Activated CD8-positive, alpha-beta memory T cell treated with anti-CD3 and anti-CD28 coated beads, Interleukin-2, amount 50 U/mL, for 4 hours (primary cell): ENCODE measurements around the gene ESR1.
"Not testable (repeated sequence)": the region's sequence is repeated elsewhere in the genome, so short reads cannot be mapped to it uniquely, and the experiment has no call there.

Experiments
- DNase-seq: peaks from one replicate; pipeline ENCODE4 v3.0.0-alpha.2; 2020

The ESR1 gene

DNA sequence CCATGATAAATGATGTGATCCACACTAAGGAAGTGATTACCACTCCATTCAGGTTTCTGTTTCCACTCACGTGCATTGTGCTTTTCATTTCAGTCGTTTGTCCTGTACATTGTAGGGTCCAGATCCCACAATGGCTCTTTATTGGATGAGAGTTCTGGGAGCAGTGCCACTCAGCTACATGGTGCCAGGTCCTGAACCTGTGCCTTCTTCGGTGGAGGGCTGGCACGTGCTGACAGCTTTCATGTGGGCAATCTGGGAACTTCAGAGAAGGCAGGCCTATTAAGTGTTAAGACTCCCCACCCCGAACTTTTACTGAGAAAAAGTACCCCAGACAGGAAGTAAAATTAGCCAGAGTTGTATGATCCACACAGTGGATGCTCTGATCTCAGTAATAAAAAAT, 255.0 kb downstream of the ESR1 start:
- DNase-seq, result no peak

DNA sequence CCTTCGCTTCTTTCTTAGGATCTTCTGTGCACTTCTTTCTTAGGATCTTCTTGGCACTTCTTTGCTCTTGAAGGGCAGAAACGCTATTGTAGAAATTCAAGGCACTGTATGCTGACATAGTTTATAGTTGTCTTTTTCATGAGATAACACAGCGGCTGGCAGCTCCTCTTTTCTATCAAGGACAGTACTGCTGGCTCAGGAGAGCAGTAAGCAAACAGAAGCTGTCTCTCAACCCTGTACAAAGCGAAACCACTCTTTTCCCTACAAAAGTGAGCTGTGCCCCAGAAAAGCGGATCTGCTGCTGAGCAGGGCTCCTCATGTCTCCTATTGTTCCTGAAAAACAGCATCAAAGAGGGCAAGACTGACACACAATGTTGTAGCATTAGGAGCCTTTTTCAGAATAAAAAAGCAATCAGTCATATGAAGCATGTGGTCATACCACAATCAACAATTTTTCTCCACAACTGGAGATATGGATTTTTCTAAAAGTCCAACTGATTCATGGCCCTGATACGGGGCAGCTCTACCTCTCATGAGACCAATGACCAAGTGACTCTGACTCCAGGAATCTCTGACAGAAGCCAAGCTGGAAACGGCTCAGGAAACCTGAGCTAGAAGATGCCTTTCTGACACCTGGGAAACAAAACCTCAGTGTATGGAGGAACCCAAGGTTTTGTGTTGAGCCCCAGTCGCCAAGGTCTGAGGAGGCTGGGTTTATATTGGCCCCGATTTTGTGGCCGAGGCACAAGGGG, 255.9 kb downstream of the ESR1 start:
- no peak for DNase-seq

DNA sequence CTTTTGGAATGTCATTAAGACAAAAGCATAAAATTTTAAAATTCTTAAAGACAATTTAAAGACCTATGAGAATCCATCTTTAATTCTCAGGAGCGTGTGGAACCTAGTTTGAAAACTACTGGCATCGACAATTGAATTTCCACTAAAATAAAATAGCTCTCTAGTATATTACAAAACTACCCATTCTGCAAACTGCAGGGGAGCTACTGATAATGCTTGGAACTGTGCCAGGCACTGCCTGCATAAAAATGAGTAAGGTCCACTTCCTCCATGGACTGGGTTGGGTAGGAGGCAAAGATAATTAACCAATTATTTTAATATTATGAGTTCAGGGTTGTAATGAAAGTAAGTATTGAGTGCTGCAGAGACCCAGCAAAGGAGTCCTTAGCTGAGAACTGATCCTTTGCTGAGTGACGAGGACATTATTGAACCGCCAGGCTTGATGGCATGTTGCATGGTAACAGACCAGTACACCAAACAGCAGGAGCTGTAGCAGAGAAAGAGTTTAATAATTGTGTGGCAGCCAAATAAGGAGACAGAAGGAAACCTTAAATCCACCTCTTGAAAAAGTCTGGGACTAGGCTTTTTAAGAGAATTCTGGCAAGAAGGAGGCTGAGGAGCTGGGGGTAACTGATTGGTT, 261.3 kb downstream of the ESR1 start:
- no peak for DNase-seq

DNA sequence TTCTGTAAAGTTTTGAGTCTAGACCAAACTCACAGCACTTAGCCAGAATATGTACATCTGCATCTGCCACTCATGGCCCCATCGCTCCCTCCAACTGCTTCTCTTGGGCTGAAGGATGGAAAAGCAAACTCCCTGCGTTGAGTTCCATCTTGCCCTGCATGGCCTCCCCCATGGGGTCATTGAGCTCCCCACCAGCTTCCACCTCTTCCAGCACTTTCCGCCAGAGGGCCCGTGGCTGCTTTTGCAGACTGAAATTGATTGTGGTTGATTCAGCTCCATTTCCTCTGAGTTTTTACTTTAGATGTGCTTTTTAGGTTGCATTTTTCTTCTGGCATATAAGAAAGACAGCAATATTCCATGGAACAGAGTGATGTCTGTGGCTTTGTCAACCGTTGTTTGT, 263.1 kb downstream of the ESR1 start:
- no peak for DNase-seq

DNA sequence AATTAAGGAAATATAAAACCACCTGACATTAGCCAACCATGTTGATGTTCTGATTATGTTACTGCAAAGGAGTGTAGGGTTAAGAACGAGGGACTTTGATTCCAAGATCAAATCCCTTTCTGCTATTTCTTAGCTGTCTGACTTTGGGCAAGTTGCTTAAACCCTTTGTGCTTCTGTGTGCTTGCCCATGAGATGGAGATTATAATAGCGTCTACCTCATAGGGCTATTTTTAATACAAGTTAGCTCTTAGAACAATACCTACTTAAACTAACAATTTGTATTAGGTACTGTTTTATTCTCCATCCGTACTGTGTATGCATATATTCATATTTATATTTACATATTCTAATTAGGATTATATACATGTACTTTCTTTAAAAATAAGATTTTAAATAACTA, 263.8 kb downstream of the ESR1 start:
- DNase-seq, result no peak

DNA sequence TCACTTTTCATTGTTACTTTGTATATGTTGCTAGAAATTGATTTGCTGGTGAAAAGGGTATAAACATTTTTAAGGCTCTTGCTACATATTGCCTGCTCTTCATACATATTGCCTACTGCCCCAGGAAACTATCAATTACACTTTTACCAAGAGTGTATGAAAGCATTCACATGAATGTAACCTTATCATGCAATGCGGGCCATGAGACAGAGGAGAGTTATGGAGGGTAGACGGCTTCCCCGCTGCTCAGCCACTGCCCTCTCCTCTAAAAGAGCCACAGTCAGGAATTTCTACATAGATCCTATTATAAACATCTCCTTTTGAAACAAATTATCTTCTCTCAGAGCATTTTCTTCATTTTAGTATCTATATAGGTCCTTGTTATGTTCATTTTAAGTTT, 264.4 kb downstream of the ESR1 start:
- DNase-seq, result no peak

DNA sequence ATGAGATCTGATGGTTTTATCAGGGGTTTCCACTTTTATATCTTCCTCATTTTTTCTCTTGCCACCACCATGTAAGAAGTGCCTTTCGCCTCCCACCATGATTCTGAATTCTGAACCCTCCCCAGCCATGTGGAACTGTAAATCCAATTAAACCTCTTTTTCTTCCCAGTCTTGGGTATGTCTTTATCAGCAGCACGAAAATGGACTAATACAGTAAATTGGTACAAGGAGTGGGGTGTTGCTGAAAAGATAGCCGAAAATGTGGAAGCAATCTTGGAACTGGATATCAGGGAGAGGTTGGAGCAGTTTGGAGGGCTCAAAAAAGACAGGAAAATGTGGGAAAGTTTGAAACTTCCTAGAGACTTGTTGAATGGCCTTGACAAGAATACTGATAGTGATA, 268.8 kb downstream of the ESR1 start:
- DNase-seq, result not testable (repeated sequence)

DNA sequence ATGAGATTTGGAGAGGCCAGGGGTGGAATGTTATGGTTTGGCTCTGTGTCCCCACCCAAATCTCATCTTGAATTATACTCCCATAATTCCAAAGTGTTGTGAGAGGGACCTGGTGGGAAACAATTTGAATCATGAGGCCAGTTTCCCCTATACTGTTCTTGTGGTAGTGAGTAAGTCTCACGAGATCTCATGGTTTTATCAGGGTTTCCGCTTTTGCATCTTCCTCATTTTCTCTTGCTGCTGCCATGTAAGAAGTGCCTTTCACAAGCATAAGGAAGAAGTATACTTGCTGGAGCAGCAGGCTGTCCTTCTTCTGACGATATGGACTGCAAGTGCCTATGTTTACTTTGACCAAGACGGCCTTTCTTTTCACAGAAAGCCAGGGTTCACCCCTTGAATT, 270.5 kb downstream of the ESR1 start:
- DNase-seq, result no peak

DNA sequence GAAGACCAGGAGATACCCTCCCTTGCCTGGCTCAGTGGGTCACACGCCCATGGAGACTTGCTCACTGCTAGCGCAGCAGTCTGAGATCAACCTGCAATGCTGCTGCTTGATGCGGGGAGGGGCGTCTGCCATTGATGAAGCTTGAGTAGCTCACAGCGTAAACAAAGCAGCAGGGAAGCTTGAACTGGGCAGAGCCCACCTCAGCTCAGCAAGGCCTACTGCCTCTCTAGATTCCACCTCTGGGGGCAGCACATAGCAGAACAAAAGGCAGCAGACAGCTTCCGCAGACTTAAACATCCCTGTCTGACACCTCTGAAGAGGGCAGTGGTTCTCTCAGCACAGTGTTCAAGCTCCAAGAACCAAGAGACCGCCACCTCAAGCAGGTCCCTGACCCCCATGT, 271.3 kb downstream of the ESR1 start:
- DNase-seq, result no peak

DNA sequence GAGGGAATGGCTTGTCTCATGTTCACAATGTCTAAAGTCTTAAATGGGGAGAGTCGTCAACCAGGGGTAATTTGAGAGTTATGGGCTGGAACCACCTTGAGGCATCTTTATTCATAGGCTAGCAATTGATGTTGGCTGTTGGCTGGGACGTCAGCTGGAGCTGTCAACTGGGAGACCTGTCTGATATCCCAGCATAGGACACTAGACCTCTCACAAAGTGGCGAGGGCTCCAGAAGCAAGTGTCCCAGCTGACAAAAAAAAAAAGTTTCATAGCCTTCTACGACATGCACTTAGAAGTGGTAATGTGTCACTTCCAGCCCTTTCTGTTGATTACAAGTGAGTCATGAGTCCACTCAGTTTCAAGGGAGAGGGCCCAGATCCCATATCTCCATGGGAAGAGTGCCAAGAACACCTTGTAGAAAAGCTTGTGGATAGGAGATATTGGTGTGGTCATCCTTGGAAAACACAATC, 278.0 kb downstream of the ESR1 start:
- no peak for DNase-seq

DNA sequence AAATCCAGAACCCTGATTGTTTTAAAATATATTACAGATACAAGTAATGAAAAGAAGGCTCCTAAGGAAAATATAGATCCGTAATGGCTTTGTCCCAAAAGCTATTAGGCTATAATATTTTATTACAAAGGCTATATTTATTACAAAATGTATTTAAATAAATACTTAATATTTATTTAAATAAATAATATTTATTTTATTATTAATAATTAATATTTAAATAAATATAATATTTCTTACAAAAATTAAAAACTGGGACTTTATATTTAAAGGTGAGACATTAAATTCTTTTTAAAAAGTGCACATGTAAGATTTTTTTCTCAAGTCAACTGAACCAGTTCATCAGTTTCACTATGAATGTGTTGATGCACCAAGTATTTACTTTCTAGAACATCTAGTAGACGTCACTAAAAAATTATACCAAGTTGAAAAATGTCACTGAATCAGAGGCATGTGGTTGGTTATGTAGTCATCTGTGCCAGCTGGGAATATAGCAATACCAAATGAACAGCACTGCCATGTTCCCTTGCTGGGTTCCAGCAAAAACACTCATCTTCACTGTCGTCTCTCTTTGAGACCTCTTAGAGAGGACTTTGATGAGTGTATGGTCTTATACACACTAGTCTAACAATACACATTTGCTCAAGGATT, 278.9 kb downstream of the ESR1 start:
- DNase-seq, result no peak

DNA sequence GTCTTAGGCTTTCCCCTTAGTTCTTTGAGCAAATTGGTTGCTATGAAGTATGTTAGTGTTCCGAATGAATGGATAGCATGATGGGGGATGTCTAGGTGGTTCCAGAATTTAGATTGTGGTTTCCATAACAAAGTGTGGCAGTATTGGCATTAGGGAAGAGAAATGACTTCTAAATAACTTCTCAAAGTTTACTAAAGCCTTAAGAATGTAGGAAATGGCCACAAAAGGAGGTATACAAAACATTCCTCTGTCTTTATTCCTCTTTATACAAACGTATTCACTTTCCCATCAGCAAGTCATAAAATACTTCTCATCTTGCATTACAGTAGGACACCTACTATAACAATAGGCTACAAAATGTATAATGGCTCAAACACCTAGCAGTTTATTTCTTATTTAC, 279.6 kb downstream of the ESR1 start:
- DNase-seq, result no peak

DNA sequence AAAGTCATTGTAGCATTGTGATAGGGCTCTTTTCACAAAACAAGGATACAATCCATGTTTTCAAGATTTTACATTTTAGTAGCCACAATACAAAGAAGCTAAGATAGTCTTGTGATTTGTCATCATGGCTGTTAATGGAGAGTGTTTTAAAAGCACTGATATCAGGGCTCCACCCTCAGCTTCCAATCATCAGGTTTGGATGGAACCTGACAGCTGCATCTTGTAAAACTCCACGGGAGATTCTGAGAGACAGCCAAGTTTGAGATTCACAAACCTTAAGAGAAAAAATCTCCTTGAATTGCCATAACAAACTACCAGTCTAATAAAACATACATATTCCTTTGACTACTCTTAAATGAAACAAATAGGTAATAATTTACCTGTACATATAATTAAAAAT, 280.2 kb downstream of the ESR1 start:
- DNase-seq, result no peak

DNA sequence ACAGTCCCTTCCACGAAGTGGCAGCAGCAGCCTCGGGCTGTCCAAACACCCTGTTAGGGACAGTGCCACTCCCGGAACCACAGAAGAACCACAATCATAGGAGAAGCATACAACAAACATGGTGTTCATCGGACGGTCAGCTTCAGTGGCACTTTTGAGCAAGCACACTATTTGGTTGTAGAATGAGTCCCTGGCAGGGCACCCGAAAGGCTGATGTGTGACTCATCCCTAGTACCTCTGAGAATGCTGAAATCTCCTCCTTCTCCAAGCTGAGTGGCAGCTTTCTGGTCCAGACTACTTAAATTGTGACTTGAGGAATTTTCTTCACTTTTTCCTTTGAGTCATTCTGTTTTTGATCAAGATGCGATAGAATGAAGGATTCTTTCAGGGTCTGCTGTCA, 282.5 kb downstream of the ESR1 start:
- no peak for DNase-seq

DNA sequence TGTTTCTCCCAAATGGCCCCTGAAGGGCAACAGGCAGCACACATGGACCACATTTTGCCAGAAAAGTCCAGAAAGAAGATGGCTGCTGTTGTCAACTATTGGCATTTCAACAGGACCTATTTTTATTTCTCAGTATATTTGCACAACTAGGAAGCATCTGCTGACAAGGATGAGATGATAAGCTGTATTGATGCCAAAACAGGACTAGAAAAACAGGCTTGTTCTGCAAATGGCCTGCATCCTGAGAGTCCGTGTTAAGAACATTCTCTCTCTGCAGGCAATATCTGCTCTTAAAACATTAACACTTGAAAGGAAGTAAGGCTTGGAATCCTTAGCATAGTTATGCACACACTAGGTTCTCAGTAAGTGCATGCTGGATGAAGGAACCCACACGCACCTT, 283.7 kb downstream of the ESR1 start:
- DNase-seq, result no peak

DNA sequence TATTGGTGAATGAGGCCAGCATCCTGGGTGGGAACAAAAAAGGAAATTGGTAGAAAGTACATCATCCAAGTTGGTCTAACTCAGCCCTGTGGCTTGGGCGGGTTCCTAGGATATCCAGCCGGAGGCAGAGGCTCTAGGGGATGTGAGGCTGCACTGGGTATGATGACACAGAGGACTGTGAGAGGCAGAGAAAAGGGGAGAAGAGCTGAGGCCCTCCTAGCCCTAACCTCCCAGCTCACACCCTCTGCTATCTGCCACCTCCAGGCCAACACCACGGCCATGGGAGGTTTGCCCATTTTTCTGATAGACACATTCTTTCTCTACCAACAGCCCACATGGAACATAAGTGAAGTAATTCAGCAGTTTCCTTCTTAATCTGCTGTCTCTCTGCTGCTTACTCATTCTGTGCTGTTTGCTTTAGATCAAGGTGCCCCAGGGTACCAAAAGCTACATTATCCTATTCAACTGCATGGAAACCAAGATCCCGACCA, 284.4 kb downstream of the ESR1 start:
- DNase-seq, result no peak

DNA sequence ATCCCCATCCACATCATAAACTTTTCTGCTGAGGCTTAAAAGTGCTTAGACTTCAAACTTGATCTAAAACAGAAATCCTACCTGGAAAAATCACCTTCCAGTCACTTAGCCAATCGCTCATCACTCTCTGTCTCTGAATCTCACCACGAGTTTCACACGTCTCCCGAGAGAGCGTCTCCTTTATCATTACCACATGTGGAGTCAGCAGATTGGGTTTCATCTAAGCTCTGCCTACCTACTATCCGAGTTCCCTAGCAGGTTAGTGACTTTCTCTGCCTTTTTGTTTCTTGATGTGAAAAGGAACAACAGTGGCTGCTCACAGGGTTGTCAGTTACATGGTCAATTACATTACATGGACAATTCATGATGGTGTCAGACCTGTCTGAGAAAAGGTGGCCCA, 286.2 kb downstream of the ESR1 start:
- DNase-seq, result no peak

DNA sequence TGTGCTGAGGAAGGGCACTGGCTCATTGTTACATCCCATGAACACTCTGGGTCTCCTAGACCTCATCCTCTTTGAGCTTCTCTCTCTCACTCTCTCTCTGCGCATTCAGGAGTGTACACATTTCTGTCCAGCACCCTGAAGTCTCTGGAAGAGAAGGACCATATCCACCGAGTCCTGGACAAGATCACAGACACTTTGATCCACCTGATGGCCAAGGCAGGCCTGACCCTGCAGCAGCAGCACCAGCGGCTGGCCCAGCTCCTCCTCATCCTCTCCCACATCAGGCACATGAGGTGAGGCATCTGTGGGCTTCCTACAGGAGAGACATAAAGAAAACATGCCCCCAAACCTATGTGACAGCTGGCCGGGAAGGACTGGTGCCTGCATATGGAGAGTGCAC, 286.8 kb downstream of the ESR1 start:
- no peak for DNase-seq

DNA sequence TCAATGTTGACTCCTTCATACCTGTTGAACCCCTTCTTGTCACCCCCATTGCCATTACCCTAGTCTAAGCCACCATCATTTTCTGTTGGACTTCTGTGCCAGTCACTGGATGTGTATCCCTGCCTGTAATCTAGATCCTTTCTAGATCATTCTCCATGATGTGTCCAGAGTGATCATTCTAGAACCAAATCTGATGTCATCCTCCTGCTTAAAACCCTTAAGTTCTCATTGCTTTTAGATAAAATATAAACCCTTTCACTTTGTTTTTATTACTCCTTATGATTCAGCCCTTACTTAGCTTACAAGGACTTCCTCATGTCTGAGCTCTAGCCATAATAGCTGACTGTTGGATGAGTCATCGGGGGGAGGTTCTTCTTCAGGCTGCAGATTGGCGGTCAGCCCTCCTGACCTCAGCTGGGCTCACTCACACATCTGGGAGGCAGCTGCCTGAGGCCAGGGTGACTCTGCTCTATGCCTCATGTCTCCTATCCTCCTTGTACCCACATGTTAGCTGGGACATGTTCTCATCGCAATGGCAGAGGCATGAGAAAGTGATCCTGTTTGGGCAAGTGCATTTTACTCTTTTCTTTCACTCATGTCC, 287.6 kb downstream of the ESR1 start:
- DNase-seq, result no peak

DNA sequence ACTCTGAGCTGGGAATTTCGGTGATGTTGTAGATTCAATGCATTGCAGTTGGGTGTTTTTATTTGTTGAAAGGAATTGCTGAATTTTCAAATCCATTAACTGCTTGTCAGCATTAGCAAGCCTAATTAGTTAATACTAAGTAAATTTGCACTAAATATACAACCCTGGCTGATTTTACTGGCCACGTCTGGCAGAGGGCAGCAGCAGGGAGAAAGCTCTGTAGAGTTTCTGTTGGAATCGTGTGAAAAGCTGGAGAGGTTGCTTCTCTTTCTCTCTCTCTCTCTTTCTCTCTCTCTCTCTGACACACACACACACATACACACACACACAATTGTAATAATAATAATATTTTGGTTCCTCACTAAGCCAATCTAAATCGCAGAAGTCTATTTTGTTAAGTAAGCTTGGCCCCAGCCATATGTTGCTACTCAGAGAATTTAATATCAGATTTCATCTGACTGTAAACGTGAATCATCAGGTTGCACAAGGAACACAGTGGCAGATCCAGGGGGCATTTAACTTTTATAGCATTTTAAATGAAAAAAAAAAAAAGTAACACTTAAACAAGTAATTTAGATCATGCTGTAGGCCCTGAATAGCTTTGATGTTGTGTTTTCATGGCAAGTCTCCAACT, 289.5 kb downstream of the ESR1 start:
- DNase-seq, result no peak

DNA sequence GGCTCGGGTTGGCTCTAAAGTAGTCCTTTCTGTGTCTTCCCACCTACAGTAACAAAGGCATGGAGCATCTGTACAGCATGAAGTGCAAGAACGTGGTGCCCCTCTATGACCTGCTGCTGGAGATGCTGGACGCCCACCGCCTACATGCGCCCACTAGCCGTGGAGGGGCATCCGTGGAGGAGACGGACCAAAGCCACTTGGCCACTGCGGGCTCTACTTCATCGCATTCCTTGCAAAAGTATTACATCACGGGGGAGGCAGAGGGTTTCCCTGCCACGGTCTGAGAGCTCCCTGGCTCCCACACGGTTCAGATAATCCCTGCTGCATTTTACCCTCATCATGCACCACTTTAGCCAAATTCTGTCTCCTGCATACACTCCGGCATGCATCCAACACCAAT, 291.2 kb downstream of the ESR1 start:
- DNase-seq, result no peak

DNA sequence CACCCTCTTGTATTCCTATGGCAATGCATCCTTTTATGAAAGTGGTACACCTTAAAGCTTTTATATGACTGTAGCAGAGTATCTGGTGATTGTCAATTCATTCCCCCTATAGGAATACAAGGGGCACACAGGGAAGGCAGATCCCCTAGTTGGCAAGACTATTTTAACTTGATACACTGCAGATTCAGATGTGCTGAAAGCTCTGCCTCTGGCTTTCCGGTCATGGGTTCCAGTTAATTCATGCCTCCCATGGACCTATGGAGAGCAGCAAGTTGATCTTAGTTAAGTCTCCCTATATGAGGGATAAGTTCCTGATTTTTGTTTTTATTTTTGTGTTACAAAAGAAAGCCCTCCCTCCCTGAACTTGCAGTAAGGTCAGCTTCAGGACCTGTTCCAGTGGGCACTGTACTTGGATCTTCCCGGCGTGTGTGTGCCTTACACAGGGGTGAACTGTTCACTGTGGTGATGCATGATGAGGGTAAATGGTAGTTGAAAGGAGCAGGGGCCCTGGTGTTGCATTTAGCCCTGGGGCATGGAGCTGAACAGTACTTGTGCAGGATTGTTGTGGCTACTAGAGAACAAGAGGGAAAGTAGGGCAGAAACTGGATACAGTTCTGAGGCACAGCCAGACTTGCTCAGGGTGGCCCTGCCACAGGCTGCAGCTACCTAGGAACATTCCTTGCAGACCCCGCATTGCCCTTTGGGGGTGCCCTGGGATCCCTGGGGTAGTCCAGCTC, 292.1 kb downstream of the ESR1 start:
- DNase-seq, result no peak
